ENCODE results near the gene TPRN.

- TF ChIP-seq TEAD4 (IDR thresholded peaks at IDR 0.05) (no peak), MAX (IDR thresholded peaks at IDR 0.05) (no peak), CEBPB (IDR thresholded peaks at IDR 0.05) (no peak)
Observed at GRCh38 chr9:137229903-137230704, 29.6 kb upstream of the TPRN start.
